Tibial nerve (tissue), 4 donors: Measurements from ENCODE around the gene WFDC2.

ENCODE experiments used
- CTCF ChIP-seq, 5 experiments: fragments of 200-600 bp in 3 of 5; fragments of 450-650 bp in 2 of 5; sonication (generic) in 3 of 5; IDR thresholded peaks; one replicate each; pipeline ENCODE4 v1.5.1; 2016 to 2019; ENCODE audit warnings: antibody characterized with exemption in 5 of 5, mild to moderate bottlenecking in 3 of 5, moderate library complexity in 2 of 5
- EP300 ChIP-seq, 2 donors: sonication (generic); formaldehyde crosslinking; IDR thresholded peaks; one replicate each; pipeline ENCODE4 v1.6.1; 2017; ENCODE audit warnings: antibody characterized with exemption in 2 of 2, mild to moderate bottlenecking in 1 of 2

GRCh38 chr20:45497971-45498494, 28.5 kb downstream of the WFDC2 start:
- TF ChIP-seq CTCF (IDR thresholded peaks at IDR 0.05) = no peak
- TF ChIP-seq EP300 (IDR thresholded peaks at IDR 0.05) = no peak
